Liver (tissue), 9 donors: Measurements from ENCODE around the gene CREB3L2. TPM values are rescaled to one million over a fixed set of nuclear protein-coding genes. Genes with fewer than 3 reads are reported as not detected.

Source experiments
- DNase-seq: peaks from one replicate; pipeline ENCODE4 v3.0.0-alpha.2; 2017; ENCODE audit warnings: low spot score
- H3K27ac ChIP-seq, 2 donors: one replicate each; pipeline ENCODE4 v1.7.0; 2013; ENCODE audit warnings: inconsistent platforms in 2 of 2, low read length in 2 of 2, control low read depth in 1 of 2, low read depth in 1 of 2, mild to moderate bottlenecking in 1 of 2
- H3K27me3 ChIP-seq, 4 donors: one replicate each; pipeline versions ENCODE4 v1.6.1 to v1.7.0; 2013; ENCODE audit warnings: low read length in 3 of 4, inconsistent platforms in 1 of 4, mild to moderate bottlenecking in 1 of 4, moderate library complexity in 1 of 4; ENCODE audit not compliant: control insufficient read depth in 4 of 4, insufficient read depth in 4 of 4
- H3K36me3 ChIP-seq, 4 donors: one replicate each; pipeline versions ENCODE4 v1.6.1 to v1.7.0; 2013; ENCODE audit warnings: low read length in 3 of 4, mild to moderate bottlenecking in 3 of 4, low read depth in 1 of 4, moderate library complexity in 1 of 4; ENCODE audit not compliant: control insufficient read depth in 4 of 4, insufficient read depth in 3 of 4
- H3K4me1 ChIP-seq, 4 donors: one replicate each; pipeline versions ENCODE4 v1.6.1 to v1.7.0; 2013; ENCODE audit warnings: low read length in 3 of 4, mild to moderate bottlenecking in 3 of 4, moderate library complexity in 1 of 4; ENCODE audit not compliant: control insufficient read depth in 4 of 4, insufficient read depth in 4 of 4
- H3K4me3 ChIP-seq, 3 donors: one replicate each; pipeline versions ENCODE4 v1.6.1 to v1.7.0; 2013; ENCODE audit warnings: low read length in 3 of 3, control low read depth in 1 of 3, low read depth in 1 of 3, mild to moderate bottlenecking in 1 of 3
- H3K9ac ChIP-seq, 2 donors: one replicate each; pipeline ENCODE4 v1.7.0; 2013; ENCODE audit warnings: low read length in 2 of 2, mild to moderate bottlenecking in 2 of 2, moderate library complexity in 2 of 2, control low read depth in 1 of 2, low read depth in 1 of 2
- H3K9me3 ChIP-seq, 4 donors: one replicate each; pipeline versions ENCODE4 v1.6.1 to v1.7.0; 2013; ENCODE audit warnings: low read length in 3 of 4; ENCODE audit not compliant: control insufficient read depth in 4 of 4
- EGR1 ChIP-seq, 2 donors: IDR thresholded peaks; 2 replicates each; pipeline ENCODE4 v1.6.1; 2016 to 2018; ENCODE audit warnings: antibody characterized with exemption in 2 of 2, low read depth in 2 of 2
- FOXA1 ChIP-seq: IDR thresholded peaks from 2 replicates; pipeline ENCODE4 v1.6.1; 2016; ENCODE audit warnings: antibody characterized with exemption
- FOXA2 ChIP-seq: IDR thresholded peaks from 2 replicates; pipeline ENCODE4 v1.6.1; 2016; ENCODE audit warnings: antibody characterized with exemption
- GABPA ChIP-seq, 2 donors: IDR thresholded peaks in 1 of 2; conservative IDR thresholded peaks in 1 of 2; 2 replicates each; pipeline ENCODE4 v1.6.1; 2016; ENCODE audit warnings: antibody characterized with exemption in 2 of 2, mild to moderate bottlenecking in 1 of 2, moderate library complexity in 1 of 2
- HNF4A ChIP-seq, 2 donors: conservative IDR thresholded peaks; 2 replicates each; pipeline ENCODE4 v1.6.1; 2016; ENCODE audit warnings: antibody characterized with exemption in 2 of 2, mild to moderate bottlenecking in 2 of 2
- HNF4G ChIP-seq: IDR thresholded peaks from 2 replicates; pipeline ENCODE4 v1.6.1; 2016; ENCODE audit warnings: antibody characterized with exemption
- JUND ChIP-seq, 2 donors: IDR thresholded peaks; 2 replicates each; pipeline ENCODE4 v1.6.1; 2016; ENCODE audit warnings: antibody characterized with exemption in 2 of 2
- NR2F2 ChIP-seq: IDR thresholded peaks from 2 replicates; pipeline ENCODE4 v1.6.1; 2016; ENCODE audit warnings: antibody characterized with exemption
- RAD21 ChIP-seq, 2 donors: IDR thresholded peaks; 2 replicates each; pipeline ENCODE4 v1.6.1; 2016; ENCODE audit warnings: antibody characterized with exemption in 2 of 2, mild to moderate bottlenecking in 2 of 2
- RXRA ChIP-seq, 2 donors: IDR thresholded peaks; 2 replicates each; pipeline ENCODE4 v1.6.1; 2017 to 2018; ENCODE audit warnings: antibody characterized with exemption in 2 of 2, mild to moderate bottlenecking in 1 of 2
- SP1 ChIP-seq: IDR thresholded peaks from 2 replicates; pipeline ENCODE4 v1.6.1; 2018; ENCODE audit warnings: antibody characterized with exemption, mild to moderate bottlenecking
- TAF1 ChIP-seq: conservative IDR thresholded peaks from 2 replicates; pipeline ENCODE4 v1.6.1; 2016; ENCODE audit warnings: antibody characterized with exemption, mild to moderate bottlenecking
- YY1 ChIP-seq: IDR thresholded peaks from 2 replicates; pipeline ENCODE4 v1.6.1; 2016; ENCODE audit warnings: antibody characterized with exemption, mild to moderate bottlenecking
- WGBS: extraction: QIAGEN DNeasy Blood & Tissue Kit; methylation state at CpG from one replicate; pipeline ENCODE4 v1.1.7; 2013; 5-methylcytosine and 5-hydroxymethylcytosine counted together
- polyA plus RNA-seq, 2 donors: library from polyadenylated mRNA; stranded (reverse) in 1 of 2; unstranded in 1 of 2; fragments of 200-250 nt in 1 of 2; fragments of >200 nt in 1 of 2; fragmentation: Nextera tagmentation in 1 of 2; extraction: Ambion mirVana in 1 of 2; gene quantifications; one replicate each; pipeline versions ENCODE4 v1.2.1 to v1.2.3, GENCODE V29; 2013 to 2015
- total RNA-seq, 2 donors: library from RNA; depleted of rRNA; stranded (reverse); fragments of >200 nt; gene quantifications; one replicate each; pipeline ENCODE4 v1.2.3, GENCODE V29; 2014
- TF ChIP-seq, protein P1 (sequence below): IDR thresholded peaks from 2 replicates; pipeline ENCODE4 v1.6.1; 2016; ENCODE audit warnings: antibody characterized with exemption
- TF ChIP-seq, protein P2 (sequence below): IDR thresholded peaks from 2 replicates; pipeline ENCODE4 v1.6.1; 2016; ENCODE audit warnings: antibody characterized with exemption
- TF ChIP-seq, protein P3 (sequence below): IDR thresholded peaks from 2 replicates; pipeline ENCODE4 v1.6.1; 2016; ENCODE audit warnings: antibody characterized with exemption
- TF ChIP-seq, protein P4 (sequence below): IDR thresholded peaks from 2 replicates; pipeline ENCODE4 v1.6.1; 2016; ENCODE audit warnings: antibody characterized with exemption, mild to moderate bottlenecking
- TF ChIP-seq, protein P5 (sequence below): fragments of 150-350 bp; IDR thresholded peaks from 2 replicates; pipeline ENCODE4 v1.5.1; 2017; ENCODE audit warnings: improper control_type of control experiment, low read depth, low read length; ENCODE audit not compliant: missing input control
- donor health status: healthy.
- donor health status: healthy.
- donor health status: healthy.
- donor health status: healthy.
- donor health status: healthy.

The CREB3L2 gene
- total and polyA plus RNA-seq, 4 donors: 6.7 to 16.6 (median 9.9) TPM

DNA sequence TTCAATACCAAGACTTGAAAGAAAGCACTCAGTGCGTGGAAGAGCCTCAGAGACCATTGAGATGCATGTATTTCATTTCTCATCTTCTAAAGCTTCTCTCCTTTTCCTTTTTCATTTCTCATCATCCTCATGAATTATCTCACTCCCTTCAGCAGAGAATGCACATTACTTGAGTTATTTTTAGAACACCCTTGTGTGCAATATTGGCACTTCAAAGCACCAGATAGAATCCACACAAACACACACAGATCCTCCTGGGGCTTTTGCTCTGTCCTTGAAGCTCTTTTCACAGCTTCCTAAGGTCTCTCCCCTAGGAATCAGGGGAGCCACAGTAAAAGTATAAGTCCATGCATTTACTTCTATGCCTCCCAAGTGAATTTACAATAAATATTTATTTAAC, 173.4 kb downstream of the CREB3L2 start:
- Histone ChIP-seq H3K4me1 (peaks cover 0 to 11% (median 3%) of the 10 kb centered on the region in 4 donors), H3K9ac (no peak overlapping the region), H3K4me3 (no peak overlapping the region), H3K36me3 (no peaks in the 10 kb centered on the region), H3K27me3 (no peaks in the 10 kb centered on the region), H3K27ac (no peak overlapping the region), H3K9me3 (peaks cover 0 to 8% (median 4%) of the 10 kb centered on the region in 4 donors)
- no peak for DNase-seq
- TF ChIP-seq FOXA1 (no peak), FOXA2 (no peak), GABPA (IDR thresholded peaks at IDR 0.05 in 1 of 2, conservative IDR thresholded peaks at IDR 0.05 in 1 of 2) (no peak), HNF4G (no peak), HNF4A (conservative IDR thresholded peaks at IDR 0.05) (no peak), EGR1 (IDR thresholded peaks at IDR 0.05; ENCODE audit: low read depth in 2 of 2) (no peak), SP1 (no peak), RXRA (IDR thresholded peaks at IDR 0.05) (no peak), RAD21 (IDR thresholded peaks at IDR 0.05) (no peak), YY1 (no peak), TAF1 (no peak), JUND (IDR thresholded peaks at IDR 0.05) (no peak), NR2F2 (no peak)
- TF ChIP-seq, protein P1, sequence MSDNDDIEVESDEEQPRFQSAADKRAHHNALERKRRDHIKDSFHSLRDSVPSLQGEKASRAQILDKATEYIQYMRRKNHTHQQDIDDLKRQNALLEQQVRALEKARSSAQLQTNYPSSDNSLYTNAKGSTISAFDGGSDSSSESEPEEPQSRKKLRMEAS: no peak
- TF ChIP-seq, protein P2, sequence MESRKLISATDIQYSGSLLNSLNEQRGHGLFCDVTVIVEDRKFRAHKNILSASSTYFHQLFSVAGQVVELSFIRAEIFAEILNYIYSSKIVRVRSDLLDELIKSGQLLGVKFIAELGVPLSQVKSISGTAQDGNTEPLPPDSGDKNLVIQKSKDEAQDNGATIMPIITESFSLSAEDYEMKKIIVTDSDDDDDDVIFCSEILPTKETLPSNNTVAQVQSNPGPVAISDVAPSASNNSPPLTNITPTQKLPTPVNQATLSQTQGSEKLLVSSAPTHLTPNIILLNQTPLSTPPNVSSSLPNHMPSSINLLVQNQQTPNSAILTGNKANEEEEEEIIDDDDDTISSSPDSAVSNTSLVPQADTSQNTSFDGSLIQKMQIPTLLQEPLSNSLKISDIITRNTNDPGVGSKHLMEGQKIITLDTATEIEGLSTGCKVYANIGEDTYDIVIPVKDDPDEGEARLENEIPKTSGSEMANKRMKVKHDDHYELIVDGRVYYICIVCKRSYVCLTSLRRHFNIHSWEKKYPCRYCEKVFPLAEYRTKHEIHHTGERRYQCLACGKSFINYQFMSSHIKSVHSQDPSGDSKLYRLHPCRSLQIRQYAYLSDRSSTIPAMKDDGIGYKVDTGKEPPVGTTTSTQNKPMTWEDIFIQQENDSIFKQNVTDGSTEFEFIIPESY: no peak
- TF ChIP-seq, protein P3, sequence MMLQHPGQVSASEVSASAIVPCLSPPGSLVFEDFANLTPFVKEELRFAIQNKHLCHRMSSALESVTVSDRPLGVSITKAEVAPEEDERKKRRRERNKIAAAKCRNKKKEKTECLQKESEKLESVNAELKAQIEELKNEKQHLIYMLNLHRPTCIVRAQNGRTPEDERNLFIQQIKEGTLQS: no peak
- TF ChIP-seq, protein P4, sequence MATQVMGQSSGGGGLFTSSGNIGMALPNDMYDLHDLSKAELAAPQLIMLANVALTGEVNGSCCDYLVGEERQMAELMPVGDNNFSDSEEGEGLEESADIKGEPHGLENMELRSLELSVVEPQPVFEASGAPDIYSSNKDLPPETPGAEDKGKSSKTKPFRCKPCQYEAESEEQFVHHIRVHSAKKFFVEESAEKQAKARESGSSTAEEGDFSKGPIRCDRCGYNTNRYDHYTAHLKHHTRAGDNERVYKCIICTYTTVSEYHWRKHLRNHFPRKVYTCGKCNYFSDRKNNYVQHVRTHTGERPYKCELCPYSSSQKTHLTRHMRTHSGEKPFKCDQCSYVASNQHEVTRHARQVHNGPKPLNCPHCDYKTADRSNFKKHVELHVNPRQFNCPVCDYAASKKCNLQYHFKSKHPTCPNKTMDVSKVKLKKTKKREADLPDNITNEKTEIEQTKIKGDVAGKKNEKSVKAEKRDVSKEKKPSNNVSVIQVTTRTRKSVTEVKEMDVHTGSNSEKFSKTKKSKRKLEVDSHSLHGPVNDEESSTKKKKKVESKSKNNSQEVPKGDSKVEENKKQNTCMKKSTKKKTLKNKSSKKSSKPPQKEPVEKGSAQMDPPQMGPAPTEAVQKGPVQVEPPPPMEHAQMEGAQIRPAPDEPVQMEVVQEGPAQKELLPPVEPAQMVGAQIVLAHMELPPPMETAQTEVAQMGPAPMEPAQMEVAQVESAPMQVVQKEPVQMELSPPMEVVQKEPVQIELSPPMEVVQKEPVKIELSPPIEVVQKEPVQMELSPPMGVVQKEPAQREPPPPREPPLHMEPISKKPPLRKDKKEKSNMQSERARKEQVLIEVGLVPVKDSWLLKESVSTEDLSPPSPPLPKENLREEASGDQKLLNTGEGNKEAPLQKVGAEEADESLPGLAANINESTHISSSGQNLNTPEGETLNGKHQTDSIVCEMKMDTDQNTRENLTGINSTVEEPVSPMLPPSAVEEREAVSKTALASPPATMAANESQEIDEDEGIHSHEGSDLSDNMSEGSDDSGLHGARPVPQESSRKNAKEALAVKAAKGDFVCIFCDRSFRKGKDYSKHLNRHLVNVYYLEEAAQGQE: no peak
- TF ChIP-seq, protein P5, sequence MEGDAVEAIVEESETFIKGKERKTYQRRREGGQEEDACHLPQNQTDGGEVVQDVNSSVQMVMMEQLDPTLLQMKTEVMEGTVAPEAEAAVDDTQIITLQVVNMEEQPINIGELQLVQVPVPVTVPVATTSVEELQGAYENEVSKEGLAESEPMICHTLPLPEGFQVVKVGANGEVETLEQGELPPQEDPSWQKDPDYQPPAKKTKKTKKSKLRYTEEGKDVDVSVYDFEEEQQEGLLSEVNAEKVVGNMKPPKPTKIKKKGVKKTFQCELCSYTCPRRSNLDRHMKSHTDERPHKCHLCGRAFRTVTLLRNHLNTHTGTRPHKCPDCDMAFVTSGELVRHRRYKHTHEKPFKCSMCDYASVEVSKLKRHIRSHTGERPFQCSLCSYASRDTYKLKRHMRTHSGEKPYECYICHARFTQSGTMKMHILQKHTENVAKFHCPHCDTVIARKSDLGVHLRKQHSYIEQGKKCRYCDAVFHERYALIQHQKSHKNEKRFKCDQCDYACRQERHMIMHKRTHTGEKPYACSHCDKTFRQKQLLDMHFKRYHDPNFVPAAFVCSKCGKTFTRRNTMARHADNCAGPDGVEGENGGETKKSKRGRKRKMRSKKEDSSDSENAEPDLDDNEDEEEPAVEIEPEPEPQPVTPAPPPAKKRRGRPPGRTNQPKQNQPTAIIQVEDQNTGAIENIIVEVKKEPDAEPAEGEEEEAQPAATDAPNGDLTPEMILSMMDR: no peak
- 97% methylated on average over 1 of the region's 1 CpG for WGBS
